Measurements from ENCODE around the gene HOXD13. TPM values are rescaled to one million over a fixed set of nuclear protein-coding genes. Genes with fewer than 3 reads are reported as not detected.

The HOXD13 gene
- total and polyA plus RNA-seq, 2 donors (not counting 3 experiments of a cell fraction or from before 2014, with no cell fraction given), result not detected

DNA sequence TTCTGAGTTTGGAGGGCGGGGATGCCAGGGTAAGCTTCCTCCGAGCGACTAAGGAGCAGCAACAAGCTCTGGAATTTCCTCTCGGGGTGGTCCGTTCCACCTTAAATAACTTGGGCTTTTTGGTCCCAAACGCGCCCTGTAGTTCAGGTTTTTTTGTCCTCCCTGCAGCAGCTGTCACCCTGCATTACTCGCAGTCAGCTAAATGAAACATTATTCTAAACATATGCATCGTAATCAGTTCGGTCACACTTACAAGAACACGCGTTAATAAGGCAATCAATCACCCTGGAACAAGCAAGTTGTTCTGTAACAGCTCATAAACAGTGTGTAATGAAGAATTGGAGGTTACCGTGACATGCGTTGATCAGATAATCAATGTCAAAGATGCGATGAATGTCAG, 17.0 kb upstream of the HOXD13 start:
- intact Hi-C loops (cut with micrococcal nuclease), result no loop called here
- Histone ChIP-seq H3K9me3 (replicated peaks; ENCODE audit: control insufficient read depth, insufficient read depth, low read length) (no peaks in the 10 kb centered on the region), H2AFZ (ENCODE audit: low read depth, low read length) (no peak overlapping the region), H3K36me3 (ENCODE audit: control insufficient read depth in 2 of 2, extremely low read depth in 1 of 2, insufficient read depth in 2 of 2, low read length in 2 of 2) (no peaks in the 10 kb centered on the region), H3K4me3 (replicated peaks in 1 of 3; ENCODE audit: insufficient read depth in 1 of 3, low read depth in 1 of 3, low read length in 3 of 3) (no peak overlapping the region), H3K79me2 (ENCODE audit: control insufficient read depth, insufficient read depth, low read length) (no peaks in the 10 kb centered on the region), H3K9me1 (replicated peaks; ENCODE audit: control insufficient read depth, extremely low read depth, insufficient read depth, low read length) (no peaks in the 10 kb centered on the region), H3K27ac (ENCODE audit: insufficient read depth, low read depth, low read length) (no peak overlapping the region), H4K20me1 (replicated peaks; ENCODE audit: control insufficient read depth, extremely low read depth, insufficient read depth, low read length) (peaks cover 2% of the 10 kb centered on the region), H3K27me3 (ENCODE audit: control insufficient read depth in 2 of 2, insufficient read depth in 2 of 2, low read length in 2 of 2) (peaks cover 78 to 97% of the 10 kb centered on the region in 2 experiments), H3K4me1 (ENCODE audit: control insufficient read depth, extremely low read depth, insufficient read depth, low read length) (no peaks in the 10 kb centered on the region), H3K4me2 (ENCODE audit: insufficient read depth, low read length) (no peak overlapping the region), H3K9ac (replicated peaks; ENCODE audit: extremely low read depth, insufficient read depth, low read length) (no peak overlapping the region)
- POLR2A ChIA-PET, result no interaction called here
- dilution Hi-C loops (cut with MboI; ENCODE audit: extremely low pct_ligation_motif_present, low sequenced_read_pairs), result no loop called here
- FAIRE-seq, result no peak
- no peak for DNase-seq (ENCODE audit: low read depth, low spot score)
- no TSS peak for BruUV-seq (replicated peaks)
- TF ChIP-seq, protein P1, sequence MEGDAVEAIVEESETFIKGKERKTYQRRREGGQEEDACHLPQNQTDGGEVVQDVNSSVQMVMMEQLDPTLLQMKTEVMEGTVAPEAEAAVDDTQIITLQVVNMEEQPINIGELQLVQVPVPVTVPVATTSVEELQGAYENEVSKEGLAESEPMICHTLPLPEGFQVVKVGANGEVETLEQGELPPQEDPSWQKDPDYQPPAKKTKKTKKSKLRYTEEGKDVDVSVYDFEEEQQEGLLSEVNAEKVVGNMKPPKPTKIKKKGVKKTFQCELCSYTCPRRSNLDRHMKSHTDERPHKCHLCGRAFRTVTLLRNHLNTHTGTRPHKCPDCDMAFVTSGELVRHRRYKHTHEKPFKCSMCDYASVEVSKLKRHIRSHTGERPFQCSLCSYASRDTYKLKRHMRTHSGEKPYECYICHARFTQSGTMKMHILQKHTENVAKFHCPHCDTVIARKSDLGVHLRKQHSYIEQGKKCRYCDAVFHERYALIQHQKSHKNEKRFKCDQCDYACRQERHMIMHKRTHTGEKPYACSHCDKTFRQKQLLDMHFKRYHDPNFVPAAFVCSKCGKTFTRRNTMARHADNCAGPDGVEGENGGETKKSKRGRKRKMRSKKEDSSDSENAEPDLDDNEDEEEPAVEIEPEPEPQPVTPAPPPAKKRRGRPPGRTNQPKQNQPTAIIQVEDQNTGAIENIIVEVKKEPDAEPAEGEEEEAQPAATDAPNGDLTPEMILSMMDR (IDR thresholded peaks at IDR 0.05; ENCODE audit: extremely low read depth in 1 of 2, insufficient read depth in 1 of 2, low read depth in 1 of 2, low read length in 2 of 2), result no peak
- TF ChIP-seq EZH2 (IDR thresholded peaks at IDR 0.05; ENCODE audit: borderline replicate concordance, low read depth, low read length, severe bottlenecking) (peak; percentile 30), FOS (IDR thresholded peaks at IDR 0.05; ENCODE audit: borderline replicate concordance, insufficient read depth, low read length) (no peak), JUN (IDR thresholded peaks at IDR 0.05; ENCODE audit: borderline replicate concordance, insufficient read depth, insufficient read length, low read depth) (no peak), MYC (IDR thresholded peaks at IDR 0.05; ENCODE audit: low read depth, low read length) (no peak), POLR2AphosphoS5 (IDR thresholded peaks at IDR 0.05; ENCODE audit: insufficient read depth, low read depth, low read length) (no peak), POLR2A (IDR thresholded peaks at IDR 0.05; ENCODE audit: low read depth, low read length) (no peak)
- TF ChIP-seq, protein P2, sequence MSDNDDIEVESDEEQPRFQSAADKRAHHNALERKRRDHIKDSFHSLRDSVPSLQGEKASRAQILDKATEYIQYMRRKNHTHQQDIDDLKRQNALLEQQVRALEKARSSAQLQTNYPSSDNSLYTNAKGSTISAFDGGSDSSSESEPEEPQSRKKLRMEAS (IDR thresholded peaks at IDR 0.05; ENCODE audit: insufficient read depth, insufficient read length), result no peak
- CTCF ChIA-PET, result interaction anchor here (0.9 to 1.5 kb wide), 5 partner anchors 11 to 708 kb away, joined by 3 to 5 read pairs (median 3); no protein-coding TSS in a partner anchor
